Sigmoid colon (tissue), 7 donors: ENCODE measurements around the gene CCL17. TPM values are rescaled to one million over a fixed set of nuclear protein-coding genes. Genes with fewer than 3 reads are reported as not detected.

Source experiments
- DNase-seq: peaks from one replicate; pipeline ENCODE4 v3.0.0-alpha.2; 2019
- H3K27ac ChIP-seq, 4 donors: fragments of 200-600 bp; sonication (generic); one replicate each; pipeline ENCODE4 v1.5.1; 2016 to 2019; ENCODE audit warnings: mild to moderate bottlenecking in 1 of 4
- H3K27me3 ChIP-seq, 3 donors: fragments of 200-600 bp; sonication (generic); one replicate each; pipeline ENCODE4 v1.5.1; 2019; ENCODE audit warnings: mild to moderate bottlenecking in 1 of 3
- H3K36me3 ChIP-seq, 4 donors: fragments of 200-600 bp; sonication (generic); one replicate each; pipeline ENCODE4 v1.5.1; 2016 to 2019
- H3K4me1 ChIP-seq, 4 donors: fragments of 200-600 bp; sonication (generic); one replicate each; pipeline ENCODE4 v1.5.1; 2017 to 2019
- H3K4me3 ChIP-seq, 4 donors: fragments of 200-600 bp; sonication (generic); one replicate each; pipeline ENCODE4 v1.5.1; 2017 to 2019; ENCODE audit warnings: mild to moderate bottlenecking in 2 of 4, moderate library complexity in 1 of 4
- H3K9me3 ChIP-seq, 4 donors: fragments of 200-600 bp in 3 of 4; sonication (generic) in 3 of 4; one replicate each; pipeline versions ENCODE4 v1.5.1 to v1.6.1; 2013 to 2019
- CTCF ChIP-seq, 4 experiments: fragments of 450-650 bp in 3 of 4; fragments of 200-600 bp in 1 of 4; IDR thresholded peaks; one replicate each; pipeline ENCODE4 v1.5.1; 2016 to 2019; ENCODE audit warnings: antibody characterized with exemption in 4 of 4, mild to moderate bottlenecking in 3 of 4, moderate library complexity in 2 of 4
- EP300 ChIP-seq, 4 donors: sonication (generic); formaldehyde crosslinking; IDR thresholded peaks; one replicate each; pipeline ENCODE4 v1.6.1; 2017; ENCODE audit warnings: antibody characterized with exemption in 4 of 4
- POLR2A ChIP-seq, 2 donors: fragments of 450-650 bp; IDR thresholded peaks; one replicate each; pipeline ENCODE4 v1.6.1; 2016; ENCODE audit warnings: antibody characterized with exemption in 2 of 2, mild to moderate bottlenecking in 2 of 2, moderate library complexity in 2 of 2
- POLR2AphosphoS5 ChIP-seq, 4 donors: sonication (generic); formaldehyde crosslinking; IDR thresholded peaks; one replicate each; pipeline ENCODE4 v1.6.1; 2017; ENCODE audit warnings: antibody characterized with exemption in 4 of 4
- WGBS, 2 donors: extraction: QIAGEN DNeasy Blood & Tissue Kit; methylation state at CpG; one replicate each; pipeline ENCODE4 v1.1.7; 2013; 5-methylcytosine and 5-hydroxymethylcytosine counted together
- intact Hi-C: fragments of 100-400 bp; cut with DNase I; formaldehyde crosslinking; loops from one replicate; pipeline ENCODE4 v1.15.1; 2023
- polyA plus RNA-seq, 3 donors: library from polyadenylated mRNA; stranded (reverse); fragments of 200-250 nt; gene quantifications; one replicate each; pipeline ENCODE4 v1.2.3, GENCODE V29; 2013
- total RNA-seq, 4 donors: library from RNA; depleted of rRNA; stranded (reverse); fragments of >200 nt; gene quantifications; one replicate each; pipeline ENCODE4 v1.1.0, GENCODE V29; 2016
- donor health status: healthy with polysubstance abuse.
- donor health status: Bipolar disorder and iron deficiency.
- donor health status: healthy.

CCL17 gene
- total and polyA plus RNA-seq, 7 donors: 7.6 TPM; not detected in 6

DNA sequence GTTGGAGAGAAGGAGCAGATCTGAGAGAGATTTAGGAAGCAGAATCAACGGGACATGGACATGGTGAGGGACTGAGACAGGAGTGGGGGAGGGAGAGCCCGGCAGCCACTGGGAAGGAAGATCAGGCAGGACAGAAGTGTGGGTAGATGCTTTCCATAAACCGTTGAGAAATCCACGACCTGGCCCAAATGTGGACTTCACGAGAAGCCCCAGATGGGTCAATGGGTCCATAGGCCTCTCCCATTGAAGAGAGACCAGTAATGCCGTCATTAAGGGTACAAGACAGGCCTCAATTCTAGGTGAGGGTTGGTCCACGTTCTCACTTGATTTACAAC, 46.5 kb upstream of the CCL17 start:
- DNase-seq: no peak
- intact Hi-C loops: no loop called here
- H3K27ac ChIP-seq: no peak overlapping the region
- WGBS, 2 donors: 79 to 84% methylated on average over 7 of the region's 7 CpGs
- no peaks in the 10 kb centered on the region for H3K36me3 ChIP-seq
- no peaks in the 10 kb centered on the region for H3K27me3 ChIP-seq
- no peaks in the 10 kb centered on the region for H3K4me1 ChIP-seq
- TF ChIP-seq CTCF (IDR thresholded peaks at IDR 0.05): no peak
- no peak for TF ChIP-seq POLR2AphosphoS5 (IDR thresholded peaks at IDR 0.05)
- no peak for TF ChIP-seq POLR2A (IDR thresholded peaks at IDR 0.05)
- no peak for TF ChIP-seq EP300 (IDR thresholded peaks at IDR 0.05)
- no peaks in the 10 kb centered on the region for H3K9me3 ChIP-seq
- H3K4me3 ChIP-seq: no peak overlapping the region

DNA sequence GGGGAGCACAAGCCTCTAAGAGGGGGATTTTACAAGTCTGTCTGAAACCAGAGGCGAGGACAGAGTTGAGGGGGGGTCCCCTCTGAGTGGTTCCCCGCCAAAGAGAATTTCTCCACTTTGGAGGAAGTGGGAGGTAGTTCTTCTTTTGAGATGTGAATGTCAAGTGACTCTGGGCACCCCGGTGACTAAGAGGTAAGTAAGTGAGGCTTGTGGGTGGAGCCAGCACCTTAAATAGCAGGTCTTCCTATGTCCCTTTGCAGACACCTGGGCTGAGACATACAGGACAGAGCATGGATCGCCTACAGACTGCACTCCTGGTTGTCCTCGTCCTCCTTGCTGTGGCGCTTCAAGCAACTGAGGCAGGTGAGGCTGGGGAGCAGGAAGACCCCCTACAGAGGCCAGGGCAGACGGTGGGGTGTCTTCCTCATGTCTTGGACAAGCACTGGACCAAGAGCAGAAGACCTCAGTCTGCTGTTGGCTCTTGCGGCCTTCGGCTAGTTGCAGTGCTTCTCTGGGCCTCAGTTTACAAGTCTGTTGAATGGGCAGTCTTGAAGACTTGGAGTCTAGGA, 46.0 kb upstream of the CCL17 start, which contains the start of gene CCL22:
Gene CCL22 (plus strand): TSS at position 257 of the 569 bp plus-strand sequence. CDS start 34 bp downstream, at position 291.
- H3K27ac ChIP-seq: no peak within 1 kb of the TSS
- DNase-seq: no peak
- H3K36me3 ChIP-seq: no peaks in the 10 kb centered on the region
- no peaks in the 10 kb centered on the region for H3K27me3 ChIP-seq
- no peaks in the 10 kb centered on the region for H3K4me1 ChIP-seq
- intact Hi-C loops: no loop called here
- H3K9me3 ChIP-seq: no peaks in the 10 kb centered on the region
- WGBS, 2 donors: 77 to 84% methylated on average over 9 of the region's 9 CpGs
- TF ChIP-seq POLR2A (IDR thresholded peaks at IDR 0.05) (no peak), EP300 (IDR thresholded peaks at IDR 0.05) (no peak)
- no peak within 1 kb of the TSS for H3K4me3 ChIP-seq

- no peaks in the 10 kb centered on the region for H3K36me3 ChIP-seq
- DNase-seq: no peak
- WGBS, 2 donors: 93 to 95% methylated on average over 16 of the region's 16 CpGs
- no peak overlapping the region for H3K27ac ChIP-seq
- intact Hi-C loops: no loop called here
- TF ChIP-seq POLR2A (IDR thresholded peaks at IDR 0.05): no peak
- TF ChIP-seq EP300 (IDR thresholded peaks at IDR 0.05): no peak
- TF ChIP-seq POLR2AphosphoS5 (IDR thresholded peaks at IDR 0.05): no peak
- no peak for TF ChIP-seq CTCF (IDR thresholded peaks at IDR 0.05)
- H3K4me3 ChIP-seq: no peak overlapping the region
- H3K9me3 ChIP-seq: no peaks in the 10 kb centered on the region
- H3K27me3 ChIP-seq: no peaks in the 10 kb centered on the region
- no peaks in the 10 kb centered on the region for H3K4me1 ChIP-seq
Observed at GRCh38 chr16:57360321-57360935, 44.1 kb upstream of the CCL17 start.

DNA sequence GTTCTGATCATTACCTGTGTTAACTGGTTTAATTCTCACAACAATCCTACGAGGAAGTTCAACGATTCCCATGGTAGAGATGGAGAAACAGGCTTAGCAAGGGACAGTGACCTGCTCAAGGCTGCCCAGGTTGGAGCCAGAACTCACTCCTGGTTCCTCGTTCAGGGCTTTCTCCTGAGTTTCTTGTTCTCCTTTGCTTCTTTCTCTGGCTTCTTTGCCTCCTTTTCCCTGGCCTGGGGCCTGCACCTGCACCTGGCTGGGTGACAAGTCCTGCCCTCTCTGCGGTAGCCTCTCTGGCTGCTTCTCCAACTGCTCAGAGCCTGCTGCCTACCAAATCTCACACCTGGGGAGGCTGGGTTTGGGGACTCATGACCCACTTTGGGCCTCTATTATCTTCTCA, 43.2 kb upstream of the CCL17 start:
- intact Hi-C loops: no loop called here
- Histone ChIP-seq H3K27me3 (no peaks in the 10 kb centered on the region), H3K9me3 (no peaks in the 10 kb centered on the region), H3K4me3 (no peak overlapping the region), H3K36me3 (no peaks in the 10 kb centered on the region), H3K4me1 (no peaks in the 10 kb centered on the region), H3K27ac (no peak overlapping the region)
- TF ChIP-seq POLR2AphosphoS5 (IDR thresholded peaks at IDR 0.05) (no peak), POLR2A (IDR thresholded peaks at IDR 0.05) (no peak), EP300 (IDR thresholded peaks at IDR 0.05) (no peak), CTCF (IDR thresholded peaks at IDR 0.05) (no peak)
- 16 to 62% methylated on average over 4 of the region's 4 CpGs for WGBS, 2 donors
- DNase-seq: no peak

- intact Hi-C loops: no loop called here
- H3K4me1 ChIP-seq: no peaks in the 10 kb centered on the region
- no peaks in the 10 kb centered on the region for H3K27me3 ChIP-seq
- no peak for TF ChIP-seq POLR2A (IDR thresholded peaks at IDR 0.05)
- TF ChIP-seq CTCF (IDR thresholded peaks at IDR 0.05): no peak
- no peak for TF ChIP-seq EP300 (IDR thresholded peaks at IDR 0.05)
- TF ChIP-seq POLR2AphosphoS5 (IDR thresholded peaks at IDR 0.05): no peak
- H3K4me3 ChIP-seq: no peak overlapping the region
- no peak overlapping the region for H3K27ac ChIP-seq
- DNase-seq: no peak
- WGBS, 2 donors: 96 to 97% methylated on average over 3 of the region's 3 CpGs
- H3K9me3 ChIP-seq: no peaks in the 10 kb centered on the region
- no peaks in the 10 kb centered on the region for H3K36me3 ChIP-seq
Observed at GRCh38 chr16:57364143-57364542, 40.4 kb upstream of the CCL17 start.
